Lung (tissue), 12 donors: ENCODE data around the gene MIOS. TPM values are rescaled to one million over a fixed set of nuclear protein-coding genes. Genes with fewer than 3 reads are reported as not detected.

Source experiments
- ATAC-seq: fragments of 200-7000 bp; cut with Tn5 transposase; one replicate; pipeline ENCODE4 v1.9.1; 2020; ENCODE audit warnings: moderate number of reproducible peaks; ENCODE audit not compliant: insufficient read depth, low FRiP score
- DNase-seq, 3 donors: peaks; one replicate each; pipeline ENCODE4 v3.0.0-alpha.2; 2013 to 2017
- H3K27ac ChIP-seq, 2 donors: one replicate each; pipeline ENCODE4 v1.5.1; 2013; ENCODE audit warnings: mild to moderate bottlenecking in 2 of 2, moderate library complexity in 2 of 2, control low read depth in 1 of 2, inconsistent platforms in 1 of 2, low read depth in 1 of 2, low read length in 1 of 2
- H3K27me3 ChIP-seq, 3 donors: one replicate each; pipeline ENCODE4 v1.5.1; 2013; ENCODE audit warnings: low read length in 2 of 3; ENCODE audit not compliant: control insufficient read depth in 3 of 3, insufficient read depth in 3 of 3
- H3K36me3 ChIP-seq, 4 donors: one replicate each; pipeline ENCODE4 v1.5.1; 2013; ENCODE audit warnings: low read length in 4 of 4, mild to moderate bottlenecking in 1 of 4, moderate library complexity in 1 of 4; ENCODE audit not compliant: control insufficient read depth in 4 of 4, insufficient read depth in 4 of 4
- H3K4me1 ChIP-seq, 5 donors: one replicate each; pipeline ENCODE4 v1.5.1; 2013; ENCODE audit warnings: low read length in 5 of 5, mild to moderate bottlenecking in 2 of 5, moderate library complexity in 1 of 5; ENCODE audit not compliant: control insufficient read depth in 5 of 5, insufficient read depth in 5 of 5
- H3K4me3 ChIP-seq: one replicate; pipeline ENCODE4 v1.5.1; 2013; ENCODE audit warnings: mild to moderate bottlenecking, control low read depth, moderate library complexity
- H3K9ac ChIP-seq, 2 donors: one replicate each; pipeline ENCODE4 v1.5.1; 2013; ENCODE audit warnings: low read length in 2 of 2, control low read depth in 1 of 2; ENCODE audit not compliant: insufficient read depth in 1 of 2
- H3K9me3 ChIP-seq, 4 donors: one replicate each; pipeline ENCODE4 v1.5.1; 2013; ENCODE audit warnings: low read length in 3 of 4, mild to moderate bottlenecking in 1 of 4, moderate library complexity in 1 of 4; ENCODE audit not compliant: control insufficient read depth in 4 of 4, insufficient read depth in 3 of 4
- CTCF ChIP-seq: IDR thresholded peaks from 2 replicates; pipeline ENCODE4 v1.5.1; 2012; ENCODE audit warnings: mild to moderate bottlenecking; ENCODE audit errors: control extremely low read depth, extremely low read depth
- WGBS, 2 donors: extraction: QIAGEN DNeasy Blood & Tissue Kit; methylation state at CpG; one replicate each; pipeline ENCODE4 v1.1.7; 2013; 5-methylcytosine and 5-hydroxymethylcytosine counted together
- polyA plus RNA-seq, 2 donors: library from polyadenylated mRNA; stranded (reverse); fragments of 200-250 nt; gene quantifications; one replicate each; pipeline ENCODE4 v1.2.1, GENCODE V29; 2013
- total RNA-seq, 2 donors: library from RNA; depleted of rRNA in 1 of 2; stranded (reverse); fragments of >200 nt in 1 of 2; gene quantifications; one replicate each; pipeline ENCODE4 v1.2.1, GENCODE V29; 2014 to 2021
- donor health status: control.
- donor health status: control.
- donor health status: Bipolar disorder and iron deficiency.
- donor health status: healthy.
- donor health status: DM: yes; HTN: yes; CAD: no.

The MIOS gene
- total and polyA plus RNA-seq, 4 donors, result 8.7 to 45.6 (median 24.0) TPM

DNA sequence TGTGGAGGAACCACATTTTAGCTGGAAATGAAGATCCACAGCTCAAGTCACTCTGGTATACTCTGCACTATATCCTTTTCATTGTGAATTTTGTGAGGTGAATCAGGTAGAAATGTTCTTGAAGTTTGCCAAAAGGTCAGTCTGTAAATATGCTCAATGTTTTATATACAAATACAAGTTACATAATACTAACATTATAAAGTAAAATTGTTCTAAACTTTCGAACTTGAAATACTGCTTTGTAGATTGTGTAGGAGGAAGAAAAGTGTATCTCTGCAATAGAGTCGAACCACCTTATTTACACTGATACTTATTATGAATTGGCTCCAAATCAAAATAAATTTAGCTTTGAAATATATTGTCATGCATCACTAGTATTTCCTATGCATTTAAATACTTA is 7.0 kb downstream of the MIOS start:
- H3K36me3 ChIP-seq, result peaks cover 0 to 8% (median 4%) of the 10 kb centered on the region in 4 donors
- no peak for DNase-seq
- no peak for TF ChIP-seq CTCF
- peaks cover 0 to 12% (median under 1%) of the 10 kb centered on the region in 5 donors for H3K4me1 ChIP-seq
- no peak overlapping the region for H3K27ac ChIP-seq
- no peak for ATAC-seq
- no peaks in the 10 kb centered on the region for H3K9me3 ChIP-seq
- no peaks in the 10 kb centered on the region for H3K27me3 ChIP-seq
- H3K4me3 ChIP-seq, result no peak overlapping the region
- H3K9ac ChIP-seq, result no peak overlapping the region
- 74 to 89% methylated on average over 2 of the region's 2 CpGs for WGBS, 2 donors

- 96 to 97% methylated on average over 1 of the region's 1 CpG for WGBS, 2 donors
- H3K4me1 ChIP-seq, result no peaks in the 10 kb centered on the region
- no peak for TF ChIP-seq CTCF
- peaks cover 0 to 6% (median 2%) of the 10 kb centered on the region in 4 donors for H3K36me3 ChIP-seq
- no peak for ATAC-seq
- H3K9me3 ChIP-seq, result no peaks in the 10 kb centered on the region
- H3K27ac ChIP-seq, result no peak overlapping the region
- no peak overlapping the region for H3K9ac ChIP-seq
- no peak for DNase-seq
- H3K4me3 ChIP-seq, result no peak overlapping the region
- no peaks in the 10 kb centered on the region for H3K27me3 ChIP-seq
These were observed 9.7 kb downstream of the MIOS start for GRCh38 chr7:7576344-7576743.

GRCh38 chr7:7577888-7578287 is 11.2 kb downstream of the MIOS start:
- H3K4me3 ChIP-seq, result no peak overlapping the region
- H3K9ac ChIP-seq, result no peak overlapping the region
- no peak for DNase-seq
- no peaks in the 10 kb centered on the region for H3K27me3 ChIP-seq
- H3K36me3 ChIP-seq, result peaks cover 0 to 2% (median 1%) of the 10 kb centered on the region in 4 donors
- no peak for ATAC-seq
- no peaks in the 10 kb centered on the region for H3K4me1 ChIP-seq
- 27 to 61% methylated on average over 1 of the region's 1 CpG for WGBS, 2 donors
- no peak for TF ChIP-seq CTCF
- H3K27ac ChIP-seq, result no peak overlapping the region
- H3K9me3 ChIP-seq, result no peaks in the 10 kb centered on the region

DNA sequence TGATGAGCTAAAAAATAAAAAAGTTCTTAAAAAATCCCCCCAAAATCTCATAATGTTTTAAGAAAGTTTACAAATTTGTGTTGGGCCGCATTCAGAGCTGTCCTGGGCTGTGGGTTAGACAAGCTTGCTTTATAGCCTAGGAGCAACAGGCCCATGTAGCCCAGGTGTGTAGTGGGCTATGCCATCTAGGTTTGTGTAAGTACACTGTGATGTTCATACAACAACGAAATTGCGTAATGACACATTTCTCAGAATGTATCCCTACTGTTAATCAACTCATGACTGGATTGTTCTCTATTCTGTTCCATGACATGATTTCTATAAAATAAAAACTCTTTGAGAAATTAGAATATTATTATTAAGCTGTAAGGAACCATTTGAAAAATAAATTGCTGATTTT is 13.0 kb downstream of the MIOS start:
- no peaks in the 10 kb centered on the region for H3K9me3 ChIP-seq
- no peak for DNase-seq
- 97 to 100% methylated on average over 3 of the region's 3 CpGs for WGBS, 2 donors
- no peaks in the 10 kb centered on the region for H3K27me3 ChIP-seq
- ATAC-seq, result no peak
- H3K4me3 ChIP-seq, result no peak overlapping the region
- H3K36me3 ChIP-seq, result peaks cover 0 to 1% (median 0%) of the 10 kb centered on the region in 4 donors
- no peak for TF ChIP-seq CTCF
- peaks cover 0 to 3% (median 0%) of the 10 kb centered on the region in 5 donors for H3K4me1 ChIP-seq
- H3K9ac ChIP-seq, result no peak overlapping the region
- H3K27ac ChIP-seq, result no peak overlapping the region
